GM18951 (cell line): ENCODE results near the gene ARHGEF19.
"Not testable (repeated sequence)": the region's sequence is repeated elsewhere in the genome, so short reads cannot be mapped to it uniquely, and the experiment has no call there.

Source experiments
- POLR2A ChIP-seq: IDR thresholded peaks from 4 replicates; pipeline ENCODE4 v1.6.1; 2011; ENCODE audit warnings: mild to moderate bottlenecking; ENCODE audit not compliant: insufficient read length, insufficient read depth; ENCODE audit errors: extremely low read depth
- in situ Hi-C: fragments of 300-500 bp; cut with MboI; formaldehyde crosslinking; loops from one replicate; pipeline ENCODE4 v1.12.0; 2022; ENCODE audit warnings: low sequenced_read_pairs, mixed read lengths, inconsistent platforms; ENCODE audit not compliant: unreplicated experiment

Gene ARHGEF19

DNA sequence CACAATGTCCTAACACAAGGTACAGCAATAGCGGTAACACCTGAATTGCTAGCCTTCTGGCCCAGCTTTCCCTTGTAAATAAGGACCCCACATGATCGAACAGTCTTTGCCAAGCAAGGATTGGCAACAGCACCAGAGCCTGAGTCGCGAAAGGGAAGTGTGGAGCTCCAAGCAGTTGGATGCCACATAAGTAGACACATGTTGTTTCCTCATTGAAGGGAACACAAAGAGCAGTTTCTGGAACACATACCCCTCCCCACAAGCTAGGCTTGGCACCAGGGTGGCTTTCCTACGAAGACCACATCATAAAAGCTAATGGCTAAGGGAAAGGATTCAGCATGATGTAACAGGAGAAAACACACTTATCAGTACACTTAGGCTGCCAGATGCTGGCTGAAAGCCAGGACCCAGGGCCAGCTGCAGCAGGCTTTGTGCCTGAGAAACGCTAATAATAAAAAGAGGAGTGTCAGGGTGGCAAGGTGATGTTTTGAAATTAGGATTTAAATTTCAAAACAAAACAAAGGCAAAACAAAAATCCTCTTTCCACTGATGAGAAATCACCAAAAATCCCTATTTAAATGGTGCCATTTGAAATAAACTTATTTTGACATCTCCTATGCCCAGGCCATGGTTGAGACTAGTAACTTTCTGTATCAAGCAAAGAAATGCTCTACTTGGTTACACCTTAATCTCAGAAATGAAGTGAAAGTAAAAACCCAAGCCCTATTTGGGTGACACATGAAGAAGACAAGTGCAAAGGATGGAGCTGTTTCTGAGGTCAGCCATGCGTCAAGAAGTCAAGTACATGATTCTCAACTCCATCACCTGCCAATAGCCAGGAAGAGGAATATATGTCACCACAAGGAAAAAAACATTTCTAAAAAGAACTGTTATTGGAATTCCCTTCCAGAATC is 36.4 kb upstream of the ARHGEF19 start:
- in situ Hi-C loops = no loop called here
- no peak for TF ChIP-seq POLR2A

DNA sequence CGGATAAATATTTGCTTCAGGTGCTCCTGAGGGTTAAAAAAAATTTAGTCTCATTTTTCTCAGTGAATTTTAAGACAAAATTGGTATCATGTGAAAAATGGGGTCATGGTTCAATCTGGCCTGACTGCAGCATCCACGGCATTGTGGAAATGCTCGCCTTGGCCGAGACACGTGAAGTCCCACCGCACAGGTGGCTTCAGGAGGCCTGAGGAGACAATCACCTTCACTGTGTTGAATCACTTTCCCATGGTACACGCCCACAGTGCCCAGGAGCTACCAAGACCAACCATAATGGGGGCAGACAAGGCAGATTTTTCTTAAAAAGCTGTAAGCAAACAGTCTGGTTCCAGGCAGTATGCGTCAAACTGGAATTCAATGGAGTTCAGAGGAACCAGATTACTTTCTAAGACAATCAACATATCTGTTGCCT is 35.6 kb upstream of the ARHGEF19 start:
- in situ Hi-C loops = no loop called here
- no peak for TF ChIP-seq POLR2A

DNA sequence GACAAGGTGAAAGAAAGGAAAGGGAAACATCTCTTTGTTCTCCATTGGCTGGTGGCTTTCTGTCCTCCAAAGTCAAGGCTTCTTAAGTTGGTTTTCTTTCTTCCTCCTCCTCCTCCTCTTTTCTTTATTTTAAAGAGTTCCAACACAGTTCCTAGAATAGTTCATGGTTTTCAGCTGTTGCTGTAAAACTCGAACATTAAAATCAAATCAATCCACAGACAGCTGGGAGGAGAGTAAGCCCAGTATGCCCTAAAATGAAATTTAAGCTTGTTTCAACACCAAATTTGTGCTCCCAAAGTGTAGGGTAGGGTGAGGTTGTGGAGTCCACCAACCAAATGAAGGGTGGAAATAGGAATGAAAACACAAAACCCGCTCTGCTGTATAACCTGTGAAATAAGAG is 35.0 kb upstream of the ARHGEF19 start:
- no peak for TF ChIP-seq POLR2A

DNA sequence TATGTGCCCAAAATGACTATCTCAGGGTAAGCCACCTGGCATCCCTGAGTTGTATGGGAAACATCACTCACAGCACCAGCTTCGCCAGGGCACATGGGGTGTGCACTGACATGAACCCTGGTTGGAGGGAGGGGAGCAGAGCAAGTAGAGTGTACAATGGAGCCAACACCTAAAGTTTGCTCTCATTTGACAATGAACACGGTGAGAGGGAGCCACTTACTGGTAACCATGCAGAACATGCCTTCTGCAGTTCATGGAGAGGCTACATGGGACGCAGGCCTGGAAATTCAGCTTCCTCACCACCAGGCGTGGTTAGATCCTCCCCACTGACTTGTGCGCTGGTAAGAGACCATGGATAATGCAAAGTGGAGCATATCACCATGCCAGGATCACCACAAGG is 34.5 kb upstream of the ARHGEF19 start:
- TF ChIP-seq POLR2A = no peak
- in situ Hi-C loops = no loop called here

More for the DNA sequence above, 35.0 kb upstream of the ARHGEF19 start:
- in situ Hi-C loops = no loop called here

DNA sequence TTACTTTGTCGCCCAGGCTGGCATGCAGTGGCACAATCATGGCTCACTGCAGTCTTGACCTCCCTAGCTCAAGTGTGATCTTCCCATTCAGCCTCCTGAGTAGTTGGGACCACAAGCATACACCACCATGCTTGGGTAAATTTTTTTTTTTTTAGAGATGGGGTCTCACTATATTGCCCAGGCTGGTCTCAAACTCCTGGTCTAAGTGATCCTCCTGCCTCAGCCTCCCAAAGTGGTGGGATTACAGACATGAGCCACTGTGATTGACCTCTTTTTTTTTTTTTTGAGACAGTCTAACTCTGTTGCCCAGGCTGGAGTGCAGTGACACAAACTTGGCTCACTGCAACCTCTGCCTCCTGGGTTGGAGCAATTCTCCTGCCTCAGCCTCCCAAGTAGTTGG is 33.8 kb upstream of the ARHGEF19 start:
- in situ Hi-C loops = not testable (repeated sequence)

DNA sequence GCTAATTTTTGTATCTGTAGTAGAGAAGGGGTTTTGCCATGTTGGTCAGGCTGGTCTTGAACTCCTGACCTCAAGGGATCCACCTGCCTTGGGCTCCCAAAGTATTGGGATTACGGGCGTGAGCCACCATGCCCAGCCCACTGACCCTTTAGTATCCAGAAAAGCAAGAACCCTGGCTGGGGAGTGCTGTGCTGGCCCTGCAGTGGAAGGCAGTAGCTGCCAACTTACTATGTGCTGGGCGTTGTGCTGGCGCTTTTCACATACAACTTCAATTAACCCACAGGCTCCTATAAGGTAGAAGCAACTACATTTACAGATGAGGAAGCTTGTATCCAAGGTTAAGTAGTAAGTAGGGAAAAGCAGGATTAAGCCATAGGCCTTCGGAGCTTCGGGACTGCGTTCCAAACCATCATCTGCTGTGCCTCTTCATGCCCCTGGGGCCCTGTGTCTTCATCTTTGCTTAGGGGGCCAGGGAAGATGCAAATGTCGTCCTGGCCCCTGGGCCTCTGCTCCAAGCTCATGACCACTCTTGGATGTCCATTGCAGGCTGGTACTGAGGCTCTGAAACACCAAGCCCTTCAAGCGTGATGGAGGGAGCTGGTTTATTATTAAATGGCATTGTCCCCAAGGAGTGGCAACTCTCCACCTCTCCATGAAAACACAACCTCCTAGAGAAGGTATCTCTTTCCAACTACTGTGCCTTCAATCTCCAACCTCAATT is 33.2 kb upstream of the ARHGEF19 start:
- TF ChIP-seq POLR2A = no peak
- in situ Hi-C loops = no loop called here

DNA sequence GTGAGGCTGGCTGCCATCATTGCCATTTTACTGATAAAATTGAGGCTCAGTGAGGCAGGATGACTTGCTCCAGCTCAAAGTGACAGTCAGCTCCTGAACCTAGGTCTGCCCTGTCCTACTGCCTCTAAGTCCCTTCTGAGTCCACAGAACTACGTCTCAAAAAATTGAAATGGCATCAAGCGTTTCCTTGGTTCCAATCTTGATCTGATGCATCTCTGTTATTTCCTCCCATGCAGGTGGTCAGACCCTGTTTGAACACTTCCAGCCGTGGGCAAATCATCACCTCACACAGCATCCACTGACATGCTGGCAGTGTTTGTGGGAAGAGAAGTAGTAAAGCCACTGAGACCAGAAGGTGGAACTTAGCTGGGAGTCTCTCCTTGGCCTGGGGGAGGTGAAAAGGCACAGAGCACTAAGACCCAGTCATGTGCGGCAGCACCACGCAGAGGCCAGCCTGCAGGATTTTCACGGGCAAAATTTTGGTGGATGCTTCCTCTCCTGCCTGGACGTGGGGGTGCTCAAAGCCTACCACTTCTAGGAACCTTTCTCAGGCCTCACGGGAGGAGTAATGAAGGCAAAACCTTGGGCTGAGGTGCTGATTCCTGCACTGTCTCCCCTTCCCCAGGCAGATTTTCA is 32.3 kb upstream of the ARHGEF19 start:
- no peak for TF ChIP-seq POLR2A
- in situ Hi-C loops = no loop called here

DNA sequence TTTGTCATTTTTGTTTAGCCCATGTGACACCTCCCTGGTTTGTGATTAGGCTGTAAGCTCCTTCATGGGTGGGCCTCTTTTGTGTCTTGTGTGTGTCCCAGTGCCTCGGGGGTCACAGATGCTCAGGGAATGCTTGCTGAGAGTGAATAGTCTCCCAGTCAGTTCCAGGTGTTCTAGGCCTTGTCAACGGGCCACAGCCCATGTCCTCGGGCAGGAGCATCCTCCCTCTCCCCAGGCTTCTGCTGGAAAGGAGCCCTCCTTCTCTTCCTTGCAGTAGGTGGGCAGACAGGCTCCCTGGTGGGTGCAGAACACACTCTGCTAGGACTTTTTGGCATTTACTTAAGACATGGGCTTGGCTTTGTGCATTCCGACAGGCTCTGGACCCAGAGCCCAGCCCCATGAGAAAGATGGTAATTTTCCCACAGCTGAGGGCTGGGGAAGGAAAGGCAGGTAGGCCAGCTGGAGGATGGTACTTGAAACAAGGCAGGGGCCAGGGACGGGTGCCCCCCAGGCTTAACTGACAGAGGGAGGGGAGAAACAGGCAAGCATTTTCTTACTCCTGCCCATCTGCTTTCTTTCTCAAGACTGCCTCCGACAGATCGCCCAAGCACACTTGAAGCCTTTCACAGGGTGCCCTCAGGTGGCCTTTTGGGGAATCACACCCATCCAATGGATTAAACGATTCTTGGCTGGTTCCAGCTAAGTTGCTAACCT is 31.6 kb upstream of the ARHGEF19 start:
- TF ChIP-seq POLR2A = peak; percentile 17
- in situ Hi-C loops = no loop called here

DNA sequence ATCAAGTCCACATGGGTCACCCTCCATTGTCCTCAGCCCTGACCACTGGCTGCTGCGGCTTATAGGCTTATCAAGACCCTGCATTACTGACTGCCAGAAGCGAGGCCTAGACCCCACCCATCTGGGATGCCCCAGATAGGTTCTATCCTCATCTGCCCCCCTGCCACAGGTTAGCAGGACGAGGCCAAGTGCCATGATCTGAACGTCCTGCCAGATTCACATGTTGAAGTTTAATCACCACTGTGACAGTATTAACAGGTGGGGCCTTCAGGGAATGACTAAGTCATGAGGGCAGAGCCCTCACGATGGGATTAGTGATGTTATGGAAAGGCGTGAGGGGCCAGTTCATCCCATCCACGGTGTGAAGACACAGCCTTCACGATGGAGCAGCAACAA is 30.8 kb upstream of the ARHGEF19 start:
- in situ Hi-C loops = no loop called here

DNA sequence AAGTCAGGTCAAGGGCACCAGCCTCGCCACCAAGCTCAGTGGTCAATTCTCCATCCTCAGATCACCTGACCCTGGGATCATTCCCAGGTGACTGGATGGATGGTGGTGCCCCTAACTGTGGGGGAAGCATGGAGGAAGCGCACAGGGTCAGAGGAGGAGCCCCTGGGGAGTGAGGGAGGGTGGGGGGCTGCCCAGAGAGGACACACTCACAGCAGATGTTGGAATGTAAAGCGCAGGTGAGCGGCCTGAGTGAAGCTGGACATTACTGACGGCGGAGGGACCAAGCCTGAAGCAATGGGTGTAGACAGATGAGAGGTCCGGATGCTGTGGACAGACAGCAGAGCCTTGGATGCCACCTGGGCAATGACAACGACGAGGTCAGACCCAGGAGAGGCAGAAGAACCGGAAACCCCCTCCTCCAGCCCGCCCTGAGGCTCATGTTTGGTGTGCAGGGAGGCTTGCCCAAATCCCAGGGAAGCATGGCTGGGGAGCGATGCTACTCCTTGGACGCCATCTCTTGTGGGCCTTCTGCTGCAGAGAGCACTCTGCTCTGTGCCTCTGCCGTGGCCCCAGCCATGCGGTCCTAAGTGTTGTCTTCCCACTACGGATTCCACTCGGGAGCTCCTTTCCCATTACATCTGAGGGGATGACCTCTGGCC is 30.2 kb upstream of the ARHGEF19 start:
- in situ Hi-C loops = no loop called here

More for the DNA sequence above, 30.8 kb upstream of the ARHGEF19 start:
- no peak for TF ChIP-seq POLR2A

DNA sequence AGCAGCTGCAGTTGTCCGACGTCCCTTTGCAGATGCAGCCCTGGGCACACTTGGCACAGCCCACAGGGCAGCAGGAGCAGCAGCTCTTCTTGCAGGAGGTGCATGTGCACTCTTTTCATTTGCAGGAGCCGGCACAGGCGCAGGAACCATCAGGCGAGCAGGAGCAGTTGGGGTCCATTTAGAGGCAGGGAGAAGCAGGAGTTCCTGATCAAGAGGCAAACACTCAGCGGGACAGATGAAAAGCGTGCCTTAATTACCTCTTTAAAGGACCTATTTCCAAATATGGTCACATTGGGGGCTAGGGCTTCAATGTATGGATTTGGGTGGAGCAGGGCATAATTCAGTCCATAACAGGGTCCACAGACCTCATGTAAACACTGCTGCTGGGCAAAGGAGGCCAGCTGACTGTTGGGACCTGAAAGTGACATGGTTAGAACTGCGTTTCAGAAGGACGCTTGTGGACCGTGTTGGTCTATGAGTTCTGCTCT is 28.8 kb upstream of the ARHGEF19 start:
- no peak for TF ChIP-seq POLR2A
- in situ Hi-C loops = no loop called here

More for the DNA sequence above, 30.2 kb upstream of the ARHGEF19 start:
- no peak for TF ChIP-seq POLR2A

DNA sequence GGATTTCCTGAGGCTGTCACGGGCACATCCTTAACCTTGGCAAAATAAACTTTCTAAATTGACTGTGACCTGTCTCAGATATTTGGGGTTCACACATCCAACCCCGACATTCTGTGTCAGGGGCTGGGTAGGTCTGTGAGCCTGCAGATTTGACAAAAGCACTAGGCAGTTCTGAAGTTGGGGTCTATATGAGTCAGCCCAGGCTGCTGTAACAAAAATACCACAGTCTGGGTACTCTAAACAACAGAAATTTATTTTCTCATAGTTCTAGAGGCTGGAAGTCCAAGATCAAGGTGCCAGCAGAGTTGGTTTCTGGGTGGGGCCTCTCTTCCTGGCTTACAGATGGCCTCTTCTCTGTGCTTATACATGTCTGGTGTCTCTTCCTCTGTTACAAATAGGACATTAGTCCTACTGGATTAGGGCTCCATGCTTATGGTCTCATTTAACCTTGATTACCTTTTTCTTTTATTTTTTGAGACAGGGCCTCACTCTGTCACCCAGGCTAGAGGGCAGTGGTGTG is 27.6 kb upstream of the ARHGEF19 start:
- TF ChIP-seq POLR2A = no peak
- in situ Hi-C loops = no loop called here

DNA sequence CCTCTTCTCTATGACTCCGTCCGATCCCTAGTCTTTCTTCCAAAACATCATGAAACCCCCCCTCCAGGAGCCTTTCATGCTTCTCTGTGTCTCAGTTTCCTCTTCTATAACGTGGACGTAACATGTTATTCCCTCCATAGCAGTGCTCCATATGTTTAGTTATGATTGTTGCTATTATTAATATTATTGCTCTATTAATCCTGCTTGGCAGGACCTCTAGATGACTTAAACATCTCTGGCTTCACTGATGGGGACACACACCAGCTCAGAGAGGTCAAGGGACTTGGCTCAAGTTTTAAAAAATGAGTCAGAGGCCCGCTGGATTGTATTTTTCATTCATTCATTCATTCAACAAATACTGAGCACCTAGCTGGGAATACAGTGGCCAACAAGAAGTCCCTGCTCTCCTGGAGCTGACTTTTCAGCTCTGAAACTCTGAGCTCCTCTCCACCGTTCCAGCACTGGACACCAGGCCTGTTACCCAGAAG is 24.9 kb upstream of the ARHGEF19 start:
- in situ Hi-C loops = no loop called here

More for the DNA sequence above, 24.9 kb upstream of the ARHGEF19 start:
- TF ChIP-seq POLR2A = no peak
